CD4-positive, alpha-beta T cell treated with Interleukin-2 at 100 ng/mL for 4 hours (primary cell): Measurements from ENCODE around the gene FAM13A.

Experiments
- DNase-seq: peaks from one replicate; pipeline ENCODE4 v3.0.0-alpha.2; 2020; ENCODE audit warnings: low spot score

The FAM13A gene

GRCh38 chr4:88771883-88772450 lies 285.0 kb downstream of the FAM13A start:
- no peak for DNase-seq

GRCh38 chr4:88765729-88766128 lies 291.3 kb downstream of the FAM13A start:
- no peak for DNase-seq

GRCh38 chr4:88763075-88763474 lies 293.9 kb downstream of the FAM13A start:
- no peak for DNase-seq

- no peak for DNase-seq
These were observed 295.0 kb downstream of the FAM13A start for GRCh38 chr4:88761861-88762523.

- no peak for DNase-seq
These were observed 295.6 kb downstream of the FAM13A start for GRCh38 chr4:88761342-88761741.

GRCh38 chr4:88759895-88760290 lies 297.1 kb downstream of the FAM13A start:
- DNase-seq, result no peak

GRCh38 chr4:88759039-88759894 lies 297.7 kb downstream of the FAM13A start:
- no peak for DNase-seq

GRCh38 chr4:88758264-88758663 lies 298.7 kb downstream of the FAM13A start:
- DNase-seq, result no peak

- no peak for DNase-seq
These were observed 299.2 kb downstream of the FAM13A start for GRCh38 chr4:88757776-88758175.

- DNase-seq, result no peak
These were observed 299.9 kb downstream of the FAM13A start for GRCh38 chr4:88757067-88757466.

- DNase-seq, result no peak
These were observed 300.8 kb downstream of the FAM13A start for GRCh38 chr4:88756149-88756548.

GRCh38 chr4:88755454-88755853 lies 301.5 kb downstream of the FAM13A start:
- no peak for DNase-seq

GRCh38 chr4:88754796-88755195 lies 302.2 kb downstream of the FAM13A start:
- DNase-seq, result no peak

- DNase-seq, result no peak
These were observed 303.1 kb downstream of the FAM13A start for GRCh38 chr4:88753658-88754571.

- no peak for DNase-seq
These were observed 304.2 kb downstream of the FAM13A start for GRCh38 chr4:88752754-88753153.

GRCh38 chr4:88752076-88752463 lies 304.9 kb downstream of the FAM13A start:
- DNase-seq, result no peak

GRCh38 chr4:88751258-88752075 lies 305.5 kb downstream of the FAM13A start:
- no peak for DNase-seq

GRCh38 chr4:88750369-88750768 lies 306.6 kb downstream of the FAM13A start:
- DNase-seq, result no peak

- DNase-seq, result no peak
These were observed 309.6 kb downstream of the FAM13A start for GRCh38 chr4:88747351-88747750.

GRCh38 chr4:88746206-88746605 lies 310.8 kb downstream of the FAM13A start:
- no peak for DNase-seq

GRCh38 chr4:88745581-88746163 lies 311.3 kb downstream of the FAM13A start:
- DNase-seq, result no peak
